ENCODE measurements around the gene MYADML2. TPM values are rescaled to one million over a fixed set of nuclear protein-coding genes. Genes with fewer than 3 reads are reported as not detected.

The MYADML2 gene
- total RNA-seq, 1 experiment from 2014 or later: not detected

DNA sequence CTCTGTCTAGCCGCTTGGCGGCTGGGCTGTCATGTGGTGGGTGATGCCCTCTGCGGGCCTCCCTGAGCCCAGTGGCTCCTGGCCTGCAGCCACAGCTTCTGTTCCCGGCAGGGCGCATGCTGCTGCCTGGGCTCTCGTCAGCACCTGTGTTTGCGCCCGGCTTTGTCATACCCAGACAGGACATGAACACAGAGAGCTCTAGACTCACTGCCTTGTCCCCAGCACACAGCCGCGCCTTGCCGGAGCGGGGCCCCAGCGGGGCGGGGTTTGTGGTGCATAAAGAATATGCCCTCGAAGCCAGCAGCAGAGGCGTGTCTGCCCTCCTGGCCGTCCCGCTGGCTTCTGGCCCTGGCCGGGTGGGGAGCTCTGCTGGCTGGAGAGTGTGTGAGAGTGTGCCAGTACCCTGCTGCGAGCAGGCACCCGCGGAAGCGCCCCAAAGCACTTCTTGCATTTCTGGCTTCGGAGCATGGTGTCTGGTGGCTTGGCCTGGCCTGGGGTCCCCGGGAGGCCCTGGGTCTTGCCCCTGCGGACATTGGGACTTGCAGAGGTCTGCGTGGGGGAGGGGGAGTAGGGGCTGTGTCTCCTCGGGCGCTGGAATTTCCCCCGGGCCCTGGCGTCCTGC is 44.8 kb upstream of the MYADML2 start:
- Histone ChIP-seq H3K9me2 (replicated peaks; ENCODE audit: low read length) (no peaks in the 10 kb centered on the region), H2AFZ (ENCODE audit: low read length) (peak overlapping the region; percentile 2; the same call in 1 of the 2 replicates), H3K79me2 (ENCODE audit: low read length) (no peaks in the 10 kb centered on the region), H3K27ac (ENCODE audit: low read length) (peak overlapping the region; percentile 14; the same call in 1 of the 2 replicates), H3K4me3 (ENCODE audit: low read length) (peak overlapping the region; percentile 9; the same call in 1 of the 2 replicates), H3K4me1 (ENCODE audit: insufficient read depth, low read length) (peaks cover 16% of the 10 kb centered on the region), H3K9ac (ENCODE audit: low read length) (no peak overlapping the region), H3F3A (ENCODE audit: low read length, unreplicated experiment) (no peaks in the 10 kb centered on the region), H3K36me3 (ENCODE audit: low read depth, low read length) (no peaks in the 10 kb centered on the region), H3K27me3 (ENCODE audit: low read length) (no peaks in the 10 kb centered on the region), H4K20me1 (ENCODE audit: low read length) (no peaks in the 10 kb centered on the region), H3K9me3 (ENCODE audit: low read length) (no peaks in the 10 kb centered on the region), H3K4me2 (ENCODE audit: low read length) (peak overlapping the region; percentile 66)
- intact Hi-C loops (cut with micrococcal nuclease): no loop called here
- CTCF ChIA-PET: interaction anchor here (0.7 to 1.3 kb wide), 2 partner anchors 31 to 32 kb away, joined by 3 to 6 read pairs; partner anchors contain the start of gene CENPX
- peak; percentile 97 for ATAC-seq
- no TSS peak for BruUV-seq (replicated peaks)
- DNase-seq: peak; percentile 86
- POLR2A ChIA-PET (ENCODE audit: unreplicated experiment): interaction anchor here (0.6 kb wide), 2 partner anchors 117 to 301 kb away, joined by 5 to 8 read pairs; no protein-coding TSS in a partner anchor
- TF ChIP-seq EZH2 (IDR thresholded peaks at IDR 0.05; ENCODE audit: low read length, unreplicated experiment) (no peak), EZH2phosphoT487 (IDR thresholded peaks at IDR 0.05; ENCODE audit: borderline replicate concordance, low read length) (peak; percentile 47; the same call in 1 of the 2 replicates)

DNA sequence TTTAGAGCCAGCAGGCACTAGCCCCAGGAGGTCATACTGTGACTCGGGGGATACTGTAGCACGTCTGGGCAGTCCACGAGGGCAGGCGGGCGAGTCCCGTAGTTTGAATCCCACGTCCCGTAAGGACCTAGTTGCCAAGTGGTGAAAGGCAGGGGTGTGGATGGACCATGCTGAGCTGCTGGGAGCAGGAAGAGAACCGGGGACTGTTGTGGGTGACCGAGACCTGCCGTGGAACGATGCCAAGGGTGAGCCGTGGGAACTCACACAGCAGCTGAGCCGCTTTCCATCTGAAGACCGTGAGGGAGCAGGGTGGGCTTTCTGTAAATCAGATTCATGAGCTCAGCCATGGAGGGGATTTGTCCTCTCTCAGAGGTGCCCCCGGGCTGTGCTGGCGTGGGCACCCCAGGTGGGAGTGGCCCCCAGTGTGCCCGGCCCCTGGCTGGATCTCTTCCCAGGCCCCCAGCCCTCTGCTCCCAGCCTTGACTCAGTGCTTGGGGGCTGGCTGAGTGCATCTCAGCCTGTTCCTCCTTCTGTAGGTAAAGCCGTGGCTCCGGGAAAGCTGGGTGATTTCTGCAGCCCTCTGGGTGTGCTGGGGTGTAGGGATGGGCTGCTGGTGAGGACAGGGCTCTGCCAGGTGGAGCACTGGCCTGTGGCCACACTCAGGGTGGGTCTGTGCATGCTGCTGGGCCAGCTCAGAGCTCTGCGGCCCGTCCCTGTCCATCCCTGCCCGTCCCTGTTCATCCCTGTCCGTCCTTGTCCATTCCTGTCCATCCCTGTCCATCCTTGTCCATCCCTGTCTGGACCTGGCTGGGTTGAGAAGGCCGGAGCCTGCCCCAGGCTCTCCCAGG is 44.0 kb upstream of the MYADML2 start:
- ChIA-PET POLR2A (ENCODE audit: unreplicated experiment) (interaction anchor here (0.6 kb wide), 2 partner anchors 125 to 302 kb away, joined by 4 to 5 read pairs; no protein-coding TSS in a partner anchor), CTCF (interaction anchor here (1.3 kb wide), 1 partner anchor 31 kb away, joined by 6 read pairs; the partner anchor contains the start of gene CENPX)
- no peaks in the 10 kb centered on the region for H3F3A ChIP-seq (ENCODE audit: low read length, unreplicated experiment)
- no TSS peak for BruUV-seq (replicated peaks)
- H3K79me2 ChIP-seq (ENCODE audit: low read length): no peaks in the 10 kb centered on the region
- no peaks in the 10 kb centered on the region for H3K27me3 ChIP-seq (ENCODE audit: low read length)
- H2AFZ ChIP-seq (ENCODE audit: low read length): no peak overlapping the region
- ATAC-seq: no peak
- TF ChIP-seq EZH2 (IDR thresholded peaks at IDR 0.05; ENCODE audit: low read length, unreplicated experiment) (no peak), EZH2phosphoT487 (IDR thresholded peaks at IDR 0.05; ENCODE audit: borderline replicate concordance, low read length) (no peak)
- TF ChIP-seq, protein P1, sequence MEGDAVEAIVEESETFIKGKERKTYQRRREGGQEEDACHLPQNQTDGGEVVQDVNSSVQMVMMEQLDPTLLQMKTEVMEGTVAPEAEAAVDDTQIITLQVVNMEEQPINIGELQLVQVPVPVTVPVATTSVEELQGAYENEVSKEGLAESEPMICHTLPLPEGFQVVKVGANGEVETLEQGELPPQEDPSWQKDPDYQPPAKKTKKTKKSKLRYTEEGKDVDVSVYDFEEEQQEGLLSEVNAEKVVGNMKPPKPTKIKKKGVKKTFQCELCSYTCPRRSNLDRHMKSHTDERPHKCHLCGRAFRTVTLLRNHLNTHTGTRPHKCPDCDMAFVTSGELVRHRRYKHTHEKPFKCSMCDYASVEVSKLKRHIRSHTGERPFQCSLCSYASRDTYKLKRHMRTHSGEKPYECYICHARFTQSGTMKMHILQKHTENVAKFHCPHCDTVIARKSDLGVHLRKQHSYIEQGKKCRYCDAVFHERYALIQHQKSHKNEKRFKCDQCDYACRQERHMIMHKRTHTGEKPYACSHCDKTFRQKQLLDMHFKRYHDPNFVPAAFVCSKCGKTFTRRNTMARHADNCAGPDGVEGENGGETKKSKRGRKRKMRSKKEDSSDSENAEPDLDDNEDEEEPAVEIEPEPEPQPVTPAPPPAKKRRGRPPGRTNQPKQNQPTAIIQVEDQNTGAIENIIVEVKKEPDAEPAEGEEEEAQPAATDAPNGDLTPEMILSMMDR (conservative IDR thresholded peaks at IDR 0.05; ENCODE audit: low read depth, low read length): no peak
- peak overlapping the region; percentile 66; the same call in 1 of the 2 replicates for H3K4me2 ChIP-seq (ENCODE audit: low read length)
- H3K9me2 ChIP-seq (replicated peaks; ENCODE audit: low read length): no peaks in the 10 kb centered on the region
- H3K4me3 ChIP-seq (ENCODE audit: low read length): no peak overlapping the region
- intact Hi-C loops (cut with micrococcal nuclease): no loop called here
- H3K36me3 ChIP-seq (ENCODE audit: low read depth, low read length): no peaks in the 10 kb centered on the region
- no peaks in the 10 kb centered on the region for H4K20me1 ChIP-seq (ENCODE audit: low read length)
- peaks cover 16% of the 10 kb centered on the region for H3K4me1 ChIP-seq (ENCODE audit: insufficient read depth, low read length)
- no peak overlapping the region for H3K27ac ChIP-seq (ENCODE audit: low read length)
- no peaks in the 10 kb centered on the region for H3K9me3 ChIP-seq (ENCODE audit: low read length)
- DNase-seq: no peak
- no peak overlapping the region for H3K9ac ChIP-seq (ENCODE audit: low read length)

DNA sequence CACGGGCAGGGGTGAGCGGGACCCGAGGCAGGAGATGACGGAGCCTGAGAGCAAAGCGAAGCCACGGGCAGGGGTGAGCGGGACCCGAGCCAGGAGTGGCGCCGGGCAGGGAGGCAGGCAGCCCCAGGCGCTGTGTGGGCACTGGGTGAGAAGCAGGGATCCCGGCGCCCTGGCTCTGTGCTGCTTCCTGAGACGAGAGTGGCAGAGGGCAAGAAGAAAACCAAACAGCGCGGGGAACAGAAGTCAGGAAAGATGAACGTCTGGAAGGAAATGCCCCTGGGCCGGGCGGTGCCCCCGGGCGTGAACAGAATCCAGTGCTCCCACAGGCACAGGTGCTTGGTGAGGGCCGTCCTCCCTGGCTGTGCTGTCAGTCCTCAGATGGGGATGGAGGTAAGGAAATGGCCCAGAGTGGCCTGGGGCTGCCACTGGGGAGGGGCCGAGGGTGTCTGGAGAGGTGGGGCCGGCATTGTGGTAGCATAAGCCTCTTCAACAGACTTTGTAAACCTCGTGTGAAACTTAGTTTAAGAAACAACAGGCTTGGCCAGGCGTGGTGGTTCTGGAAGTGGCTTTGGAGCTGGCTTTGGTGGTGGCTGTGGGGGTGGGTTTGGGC is 40.2 kb upstream of the MYADML2 start:
- Histone ChIP-seq H3F3A (ENCODE audit: low read length, unreplicated experiment) (no peaks in the 10 kb centered on the region), H3K4me2 (ENCODE audit: low read length) (no peak overlapping the region), H3K9ac (ENCODE audit: low read length) (no peak overlapping the region), H3K9me3 (ENCODE audit: low read length) (no peaks in the 10 kb centered on the region), H3K36me3 (ENCODE audit: low read depth, low read length) (no peaks in the 10 kb centered on the region), H3K27ac (ENCODE audit: low read length) (no peak overlapping the region), H3K79me2 (ENCODE audit: low read length) (no peaks in the 10 kb centered on the region), H2AFZ (ENCODE audit: low read length) (no peak overlapping the region), H4K20me1 (ENCODE audit: low read length) (no peaks in the 10 kb centered on the region), H3K4me3 (ENCODE audit: low read length) (no peak overlapping the region), H3K9me2 (replicated peaks; ENCODE audit: low read length) (no peaks in the 10 kb centered on the region), H3K4me1 (ENCODE audit: insufficient read depth, low read length) (peaks cover 13% of the 10 kb centered on the region), H3K27me3 (ENCODE audit: low read length) (no peaks in the 10 kb centered on the region)
- no peak for ATAC-seq
- ChIA-PET CTCF (no interaction called here), POLR2A (ENCODE audit: unreplicated experiment) (no interaction called here)
- no peak for TF ChIP-seq EZH2 (IDR thresholded peaks at IDR 0.05; ENCODE audit: low read length, unreplicated experiment)
- no peak for TF ChIP-seq EZH2phosphoT487 (IDR thresholded peaks at IDR 0.05; ENCODE audit: borderline replicate concordance, low read length)
- TF ChIP-seq, protein P1 (conservative IDR thresholded peaks at IDR 0.05; ENCODE audit: low read depth, low read length): no peak
- no peak for DNase-seq
- BruUV-seq (replicated peaks): no TSS peak
- intact Hi-C loops (cut with micrococcal nuclease): no loop called here
